ENCODE data around the gene PTPRN2.
"Not testable (repeated sequence)": the region's sequence is repeated elsewhere in the genome, so short reads cannot be mapped to it uniquely, and the experiment has no call there.

Gene PTPRN2

GRCh38 chr7:158587162-158588084 is at the start of gene PTPRN2:
Gene PTPRN2, minus strand, starts transcription at chr7:158587823.
- peak; percentile 58 for DNase-seq (ENCODE audit: low spot score)

GRCh38 chr7:158633055-158633956 is 45.7 kb upstream of the PTPRN2 start:
- no peak for DNase-seq (ENCODE audit: low spot score)

- DNase-seq (ENCODE audit: low spot score): no peak
Measured at GRCh38 chr7:158631574-158632195, 44.1 kb upstream of the PTPRN2 start.

- not testable (repeated sequence) for DNase-seq (ENCODE audit: low spot score)
Measured at GRCh38 chr7:158626289-158626688, 38.7 kb upstream of the PTPRN2 start.

- no peak for DNase-seq (ENCODE audit: low spot score)
Measured at GRCh38 chr7:158623241-158623640, 35.6 kb upstream of the PTPRN2 start.

- no peak for DNase-seq (ENCODE audit: low spot score)
Measured at GRCh38 chr7:158620839-158621441, 33.3 kb upstream of the PTPRN2 start.

GRCh38 chr7:158620418-158620817 is 32.8 kb upstream of the PTPRN2 start:
- no peak for DNase-seq (ENCODE audit: low spot score)

- DNase-seq (ENCODE audit: low spot score): no peak
Measured at GRCh38 chr7:158618745-158619140, 31.1 kb upstream of the PTPRN2 start.

GRCh38 chr7:158617737-158618128 is 30.1 kb upstream of the PTPRN2 start:
- no peak for DNase-seq (ENCODE audit: low spot score)

GRCh38 chr7:158616050-158616449 is 28.4 kb upstream of the PTPRN2 start:
- no peak for DNase-seq (ENCODE audit: low spot score)

- peak; percentile 17 for DNase-seq (ENCODE audit: low spot score)
Measured at GRCh38 chr7:158614700-158615099, 27.1 kb upstream of the PTPRN2 start.

- DNase-seq (ENCODE audit: low spot score): peak; percentile 37
Measured at GRCh38 chr7:158613481-158613880, 25.9 kb upstream of the PTPRN2 start.

- no peak for DNase-seq (ENCODE audit: low spot score)
Measured at GRCh38 chr7:158612546-158612945, 24.9 kb upstream of the PTPRN2 start.

GRCh38 chr7:158611541-158611940 is 23.9 kb upstream of the PTPRN2 start:
- DNase-seq (ENCODE audit: low spot score): no peak

- DNase-seq (ENCODE audit: low spot score): no peak
Measured at GRCh38 chr7:158609313-158609974, 21.8 kb upstream of the PTPRN2 start.

- DNase-seq (ENCODE audit: low spot score): no peak
Measured at GRCh38 chr7:158607563-158607962, 19.9 kb upstream of the PTPRN2 start.

GRCh38 chr7:158606671-158607424 is 19.2 kb upstream of the PTPRN2 start:
- no peak for DNase-seq (ENCODE audit: low spot score)

GRCh38 chr7:158606129-158606528 is 18.5 kb upstream of the PTPRN2 start:
- DNase-seq (ENCODE audit: low spot score): no peak

GRCh38 chr7:158603773-158604755 is 16.4 kb upstream of the PTPRN2 start:
- DNase-seq (ENCODE audit: low spot score): no peak
